Endothelial cell of umbilical vein (primary cell): ENCODE measurements around the gene TADA1. TPM values are rescaled to one million over a fixed set of nuclear protein-coding genes. Genes with fewer than 3 reads are reported as not detected.

ENCODE experiments used
- BruUV-seq: library from RNA; stranded (reverse); fragments of 400-500 nt; replicated peaks from 2 replicates; lab custom pipeline; 2021; lab: Mats Ljungman, UMichigan
- CTCF ChIA-PET: fragments of 300-600, 350-600 bp; sonication (Branson Sonifier 250); formaldehyde crosslinking; loops from one replicate; lab custom pipeline; 2021; ENCODE audit warnings: antibody characterized with exemption, inconsistent platforms; lab: Charles Lee
- POLR2A ChIA-PET: fragments of 300-600, 350-600 bp; sonication (Branson Sonifier 250); formaldehyde crosslinking; loops from one replicate; lab custom pipeline; 2021; ENCODE audit warnings: antibody characterized with exemption, inconsistent platforms; lab: Charles Lee
- DNase-seq: peaks from one replicate; pipeline ENCODE4 v3.0.0-alpha.2; 2011; ENCODE audit warnings: low read depth, low spot score
- FAIRE-seq: peaks from 2 replicates; lab custom pipeline; 2011; peaks lifted over from hg19 to GRCh38; lab: Jason Lieb, UNC
- H2AFZ ChIP-seq: 2 replicates; pipeline ENCODE4 v1.6.0; 2012; ENCODE audit warnings: low read depth, low read length, control low read depth, inconsistent platforms
- H3K27ac ChIP-seq: 2 replicates; pipeline ENCODE4 v1.5.1; 2011; ENCODE audit warnings: low read depth, mild to moderate bottlenecking, control low read depth, low read length, moderate library complexity; ENCODE audit not compliant: insufficient read depth
- H3K27me3 ChIP-seq, 2 experiments: 2 replicates each; pipeline versions ENCODE4 v1.6.0 to v1.6.1; 2011; ENCODE audit warnings: low read length in 2 of 2, mixed read lengths in 1 of 2; ENCODE audit not compliant: control insufficient read depth in 2 of 2, insufficient read depth in 2 of 2
- H3K36me3 ChIP-seq, 2 experiments: 2 replicates in 1 of 2; 3 replicates in 1 of 2; pipeline ENCODE4 v1.5.1; 2011; ENCODE audit warnings: low read length in 2 of 2, mild to moderate bottlenecking in 1 of 2, moderate library complexity in 1 of 2; ENCODE audit not compliant: control insufficient read depth in 2 of 2, insufficient read depth in 2 of 2; ENCODE audit errors: extremely low read depth in 1 of 2
- H3K4me1 ChIP-seq: 3 replicates; pipeline ENCODE4 v1.5.1; 2011; ENCODE audit warnings: mild to moderate bottlenecking, low read length; ENCODE audit not compliant: control insufficient read depth, insufficient read depth; ENCODE audit errors: extremely low read depth
- H3K4me2 ChIP-seq: 2 replicates; pipeline ENCODE4 v1.6.1; 2011; ENCODE audit warnings: low read length, control low read depth, mixed read lengths; ENCODE audit not compliant: insufficient read depth
- H3K4me3 ChIP-seq, 3 experiments: fragments of 200-600 bp in 1 of 3; sonication (generic), shearing (Covaris generic) in 1 of 3; replicated peaks in 1 of 3; 2 replicates each; pipeline ENCODE4 v1.5.1; 2011 to 2016; ENCODE audit warnings: control low read depth in 3 of 3, low read length in 3 of 3, mild to moderate bottlenecking in 2 of 3, inconsistent platforms in 1 of 3, low read depth in 1 of 3, moderate library complexity in 1 of 3; ENCODE audit not compliant: insufficient read depth in 1 of 3
- H3K79me2 ChIP-seq: 2 replicates; pipeline ENCODE4 v1.6.0; 2012; ENCODE audit warnings: low read length, inconsistent platforms; ENCODE audit not compliant: control insufficient read depth, insufficient read depth
- H3K9ac ChIP-seq: replicated peaks from 2 replicates; pipeline ENCODE3; 2011; ENCODE audit warnings: low read length, control low read depth; ENCODE audit not compliant: insufficient read depth; ENCODE audit errors: extremely low read depth
- H3K9me1 ChIP-seq: replicated peaks from 3 replicates; pipeline ENCODE4 v1.6.0; 2011; ENCODE audit warnings: mild to moderate bottlenecking, low read length; ENCODE audit not compliant: control insufficient read depth, insufficient read depth; ENCODE audit errors: extremely low read depth
- H3K9me3 ChIP-seq: replicated peaks from 2 replicates; pipeline ENCODE4 v1.5.1; 2012; ENCODE audit warnings: low read length, inconsistent platforms; ENCODE audit not compliant: control insufficient read depth, insufficient read depth
- H4K20me1 ChIP-seq: replicated peaks from 2 replicates; pipeline ENCODE3; 2011; ENCODE audit warnings: mild to moderate bottlenecking, low read length; ENCODE audit not compliant: control insufficient read depth, insufficient read depth; ENCODE audit errors: extremely low read depth
- CTCF ChIP-seq, 2 donors: IDR thresholded peaks; 1 replicate in 1 of 2; 2 replicates in 1 of 2; pipeline ENCODE4 v1.5.1; 2011; ENCODE audit warnings: low read length in 2 of 2, mild to moderate bottlenecking in 2 of 2, moderate library complexity in 2 of 2, control low read depth in 1 of 2, inconsistent platforms in 1 of 2, low read depth in 1 of 2; ENCODE audit not compliant: insufficient read depth in 1 of 2; ENCODE audit errors: extremely low read depth in 1 of 2
- EZH2 ChIP-seq: IDR thresholded peaks from 2 replicates; pipeline ENCODE4 v1.6.1; 2012; ENCODE audit warnings: borderline replicate concordance, low read depth, mild to moderate bottlenecking, moderate library complexity, low read length, inconsistent platforms; ENCODE audit not compliant: severe bottlenecking
- MAX ChIP-seq: IDR thresholded peaks from 2 replicates; pipeline ENCODE4 v1.6.1; 2011; ENCODE audit not compliant: insufficient read depth, insufficient read length
- POLR2AphosphoS5 ChIP-seq: IDR thresholded peaks from 2 replicates; pipeline ENCODE4 v1.6.1; 2012; ENCODE audit warnings: low read depth, mild to moderate bottlenecking, control low read depth, low read length, moderate library complexity; ENCODE audit not compliant: insufficient read depth
- dilution Hi-C: fragments of 300-500 bp; cut with MboI; formaldehyde crosslinking; loops from one replicate; pipeline ENCODE4 v1.15.0; 2019; ENCODE audit warnings: low sequenced_read_pairs; ENCODE audit not compliant: extremely low pct_ligation_motif_present
- intact Hi-C: fragments of 100-400 bp; cut with micrococcal nuclease; formaldehyde crosslinking; loops from one replicate; pipeline ENCODE4 v1.10.0; 2022
- polyA plus RNA-seq, 4 experiments: library from polyadenylated mRNA; depleted of rRNA in 3 of 4; stranded (reverse) in 3 of 4; unstranded in 1 of 4; fragments of >200 nt; gene quantifications; 2 replicates each; pipeline versions ENCODE4 v1.2.1 to v1.2.3, GENCODE V29; 2011 to 2012; ENCODE audit warnings: missing spikeins in 1 of 4
- total RNA-seq: library from RNA; stranded (reverse); gene quantifications from 2 replicates; pipeline ENCODE4 v1.2.3, GENCODE V29; 2021

The TADA1 gene
- total and polyA plus RNA-seq, 2 donors (not counting 3 experiments of a cell fraction or from before 2014, with no cell fraction given) = 7.0 to 7.9 TPM

GRCh38 chr1:166822385-166822784, 53.7 kb downstream of the TADA1 start:
- CTCF ChIA-PET = interaction anchor here (0.9 kb wide), 1 partner anchor 17 kb away, joined by 3 read pairs; the partner anchor contains the start of gene POGK

More at GRCh38 chr1:166822385-166822784, 53.7 kb downstream of the TADA1 start:
- DNase-seq (no peak), FAIRE-seq (no peak)
- Histone ChIP-seq H3K9me3 (no peaks in the 10 kb centered on the region), H4K20me1 (no peaks in the 10 kb centered on the region), H3K4me1 (no peaks in the 10 kb centered on the region), H3K9ac (no peak overlapping the region), H3K27me3 (peaks cover 0 to 2% of the 10 kb centered on the region in 2 experiments), H3K36me3 (no peaks in the 10 kb centered on the region), H3K27ac (no peak overlapping the region), H3K4me2 (no peak overlapping the region), H3K4me3 (no peak overlapping the region), H2AFZ (no peak overlapping the region), H3K79me2 (no peaks in the 10 kb centered on the region), H3K9me1 (no peaks in the 10 kb centered on the region)
- no TSS peak for BruUV-seq
- intact Hi-C loops = loop anchor here (5.0 kb wide), 1 partner anchor 235 kb away; no protein-coding TSS in a partner anchor
- dilution Hi-C loops = no loop called here
- POLR2A ChIA-PET = no interaction called here
- TF ChIP-seq EZH2 (no peak), POLR2AphosphoS5 (no peak), CTCF (IDR thresholded peaks at IDR 0.05; ENCODE audit: extremely low read depth in 1 of 2, insufficient read depth in 1 of 2, low read depth in 1 of 2, low read length in 2 of 2) (peak; percentile 22 to 38), MAX (no peak)
